COLO668 (cell line): ENCODE data around the gene RYR2.

ENCODE experiments used
- DNase-seq: peaks from one replicate; lab custom pipeline; 2025; ENCODE audit not compliant: unreplicated experiment; lab: John Stamatoyannopoulos, UW

The RYR2 gene

DNA sequence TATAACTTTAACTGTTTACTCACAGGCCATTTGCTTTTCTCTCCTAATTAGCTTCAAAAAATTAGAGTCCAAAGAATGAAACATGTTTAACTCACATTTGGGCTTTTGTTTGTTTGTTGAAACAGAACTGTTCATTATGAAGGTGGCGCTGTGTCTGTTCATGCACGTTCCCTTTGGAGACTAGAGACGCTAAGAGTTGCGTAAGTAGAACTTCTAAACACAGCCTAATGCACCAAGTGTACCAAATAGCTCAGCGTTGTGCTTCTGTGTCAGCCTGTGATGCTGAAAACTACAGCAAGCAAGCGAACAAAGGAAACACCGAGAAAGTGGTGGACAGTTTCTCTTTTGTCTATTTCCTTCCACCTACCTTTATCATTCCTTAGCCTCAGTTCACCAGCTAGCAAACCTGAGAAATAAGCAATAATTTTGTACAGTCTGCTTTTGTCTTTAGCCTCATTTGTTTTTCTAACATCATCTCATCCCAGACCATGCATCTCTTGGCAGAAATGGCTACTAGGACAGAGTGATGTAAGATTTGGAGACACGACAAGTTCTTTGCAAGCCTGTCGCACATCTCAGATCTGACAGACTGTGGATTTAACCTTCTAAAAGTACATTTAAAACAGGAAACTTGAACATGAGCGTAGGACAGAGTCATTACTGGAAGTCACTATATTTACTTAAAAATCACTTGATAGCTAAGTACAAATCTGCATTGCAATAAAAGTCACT lies 375.1 kb downstream of the RYR2 start:
- DNase-seq, result no peak

DNA sequence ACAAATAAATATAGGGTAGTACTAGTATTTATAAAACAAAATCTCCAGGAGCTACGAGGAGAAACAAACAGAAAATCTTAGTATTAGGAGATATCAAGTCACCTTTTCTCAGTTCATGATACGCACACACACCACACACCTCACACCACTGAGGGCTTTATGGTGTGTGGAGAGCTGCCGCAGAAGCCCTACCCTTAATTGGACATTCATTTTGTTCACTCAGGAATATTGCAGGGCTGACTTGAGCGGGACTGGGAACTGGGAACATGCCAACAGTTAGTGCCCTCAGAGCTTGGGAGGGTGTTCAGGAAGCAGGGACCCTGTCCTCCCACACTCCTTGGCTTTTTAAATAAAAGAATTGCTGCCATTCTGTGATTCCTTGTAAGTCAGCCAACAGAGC lies 386.8 kb downstream of the RYR2 start:
- no peak for DNase-seq

- DNase-seq, result no peak
These were observed 387.3 kb downstream of the RYR2 start for GRCh38 chr1:237429252-237429651.

DNA sequence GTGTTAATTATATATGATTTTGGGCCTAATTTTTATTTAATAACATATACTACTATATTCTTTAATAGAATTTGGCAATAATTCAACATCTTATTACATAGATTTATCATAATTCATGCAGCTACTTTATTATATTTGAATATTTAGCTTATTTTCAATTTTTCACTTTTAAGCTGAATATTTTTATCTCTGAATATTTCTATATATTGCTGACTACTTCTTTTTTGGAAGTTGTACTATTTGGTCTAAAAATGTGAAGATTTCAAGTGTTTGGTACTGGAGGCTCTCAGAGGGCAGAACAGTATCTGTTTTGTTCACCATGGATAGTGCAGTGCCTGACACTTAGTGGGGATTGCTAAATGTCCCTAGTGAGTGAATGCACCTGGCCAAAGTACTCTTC lies 389.5 kb downstream of the RYR2 start:
- no peak for DNase-seq

GRCh38 chr1:237440346-237440745 lies 398.4 kb downstream of the RYR2 start:
- no peak for DNase-seq

DNA sequence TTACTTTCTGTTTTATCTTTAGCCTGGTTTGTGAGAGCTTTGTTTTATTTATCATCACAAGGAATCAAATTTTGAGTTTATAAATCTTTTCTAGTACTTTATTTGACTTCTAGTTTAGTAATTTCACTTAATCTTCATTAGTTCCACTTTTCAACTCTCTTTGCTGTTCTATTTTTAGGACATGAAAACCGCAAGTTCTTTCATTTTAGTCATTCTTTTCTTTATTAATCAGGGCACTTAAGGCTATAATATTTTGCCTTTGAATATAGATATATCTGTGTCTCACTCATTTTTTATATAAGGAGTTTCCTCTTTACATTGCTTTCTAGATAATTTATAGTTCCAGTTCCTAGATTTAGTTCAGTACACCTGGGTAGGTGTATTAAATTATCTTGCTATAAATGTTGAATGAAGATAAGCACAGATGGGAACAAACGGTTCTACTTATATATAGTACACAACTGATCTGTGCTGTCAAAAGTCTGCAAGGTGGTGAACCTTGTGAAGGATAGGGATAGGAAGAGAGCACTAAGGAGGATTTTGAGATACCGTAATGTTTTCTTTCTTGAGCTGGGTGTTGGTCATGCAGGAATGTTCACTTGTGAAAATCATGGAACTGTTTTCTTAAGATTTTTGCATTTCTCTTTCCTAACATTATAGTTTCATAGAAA lies 402.3 kb downstream of the RYR2 start:
- DNase-seq, result no peak

- DNase-seq, result no peak
These were observed 406.1 kb downstream of the RYR2 start for GRCh38 chr1:237448042-237448441.

DNA sequence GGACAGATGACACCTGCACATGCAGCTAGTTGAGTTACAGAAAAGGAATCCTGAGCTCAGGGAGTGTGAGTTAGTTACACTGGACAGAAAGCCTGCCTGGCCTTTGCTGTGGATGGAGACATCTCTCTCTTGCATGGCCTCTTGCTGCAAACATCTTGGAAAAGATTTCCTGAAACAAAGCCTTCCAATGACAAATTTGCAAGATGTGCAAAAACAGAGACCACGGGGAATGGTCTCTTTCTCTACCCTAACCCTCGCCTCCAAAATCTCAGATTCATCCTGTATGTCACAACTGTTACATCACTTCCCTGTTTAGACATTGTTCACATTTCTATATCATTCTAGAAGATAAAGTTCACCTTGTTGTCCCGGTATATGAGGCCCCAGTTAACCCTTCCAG lies 415.6 kb downstream of the RYR2 start:
- DNase-seq, result no peak

DNA sequence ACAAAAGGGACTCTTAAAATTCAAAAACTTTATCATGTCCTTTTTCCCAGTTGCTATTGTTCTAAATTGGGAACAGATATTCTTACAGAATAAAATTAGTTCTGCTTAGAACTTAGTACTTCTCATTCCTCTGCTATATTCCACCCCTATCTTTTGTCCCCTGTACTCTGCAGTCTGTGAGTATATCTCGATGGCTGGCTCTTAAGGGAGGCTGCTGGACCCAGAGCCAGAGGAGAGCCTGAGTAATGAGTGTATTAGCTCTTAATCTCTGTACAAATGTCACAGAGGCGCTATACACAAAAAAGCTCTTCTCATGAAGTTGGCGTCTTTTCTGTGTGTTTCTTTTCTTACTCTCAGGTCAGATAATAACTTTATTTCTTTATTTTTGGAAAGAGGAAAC lies 425.3 kb downstream of the RYR2 start:
- no peak for DNase-seq

DNA sequence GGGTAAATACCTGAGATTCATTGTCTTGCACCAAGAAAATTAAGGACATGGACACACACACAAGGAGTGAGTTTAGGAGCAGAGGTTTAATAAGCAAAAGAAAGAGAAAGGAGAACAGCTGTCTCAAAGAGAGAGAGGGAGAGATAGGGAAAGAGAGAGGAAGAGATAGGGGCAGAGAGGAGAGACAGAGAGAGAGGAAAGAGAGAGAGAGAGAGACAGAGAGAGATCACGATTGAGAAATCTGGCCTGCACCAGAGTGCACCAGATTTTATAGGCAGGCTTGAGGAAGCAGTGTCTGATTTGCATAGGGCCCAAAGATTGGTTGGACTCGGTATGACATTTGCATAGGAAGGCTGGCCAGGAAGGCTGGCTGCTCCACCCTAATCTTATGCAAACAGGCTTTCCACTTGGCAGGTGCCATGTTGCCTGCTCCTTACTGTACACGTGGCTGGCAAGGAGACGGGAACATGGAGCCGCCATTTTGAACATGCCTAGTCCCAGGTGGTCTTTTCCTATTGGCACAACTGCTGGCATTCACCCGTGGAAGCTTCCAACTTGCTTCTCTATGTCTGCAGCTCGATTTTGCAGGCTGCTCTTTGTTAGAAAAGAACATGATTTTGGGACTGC lies 428.8 kb downstream of the RYR2 start:
- DNase-seq, result no peak

DNA sequence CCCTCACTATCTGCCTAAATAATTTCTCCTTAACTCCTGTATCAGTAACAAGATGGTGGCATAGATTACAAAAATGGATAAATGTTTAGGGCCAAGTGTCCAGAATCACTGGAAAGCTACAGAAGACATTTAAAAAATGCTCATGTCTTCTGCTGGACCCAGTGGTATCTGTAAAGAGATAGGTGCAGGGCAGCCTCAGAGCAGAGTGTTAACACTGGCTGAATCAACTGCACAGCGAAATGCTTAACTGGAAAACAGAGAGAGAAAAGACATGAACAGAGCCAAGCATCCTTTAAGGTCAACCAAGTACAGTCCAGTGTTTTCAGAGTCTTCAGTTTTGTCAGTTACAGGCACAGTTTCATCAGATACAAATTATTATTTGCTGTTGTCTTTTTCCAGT lies 429.4 kb downstream of the RYR2 start:
- no peak for DNase-seq

DNA sequence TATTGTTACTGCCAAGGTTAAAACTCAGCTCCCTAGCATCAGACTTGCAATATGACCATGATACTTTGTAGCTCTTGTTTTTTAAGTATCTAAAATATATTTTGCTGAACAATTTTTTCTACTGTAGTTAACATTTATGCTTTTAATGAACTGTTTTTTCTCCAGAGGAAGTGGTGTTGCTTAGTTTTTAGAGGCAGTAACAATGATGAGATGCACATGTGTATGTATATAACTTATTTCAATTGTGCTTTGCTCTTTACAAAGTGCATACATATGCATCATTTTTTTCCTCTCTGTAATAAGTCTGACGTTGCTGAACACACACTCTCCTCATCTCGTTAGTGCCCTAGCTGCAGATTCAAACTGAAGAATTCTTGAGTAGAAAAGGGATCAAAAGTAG lies 430.0 kb downstream of the RYR2 start:
- no peak for DNase-seq

DNA sequence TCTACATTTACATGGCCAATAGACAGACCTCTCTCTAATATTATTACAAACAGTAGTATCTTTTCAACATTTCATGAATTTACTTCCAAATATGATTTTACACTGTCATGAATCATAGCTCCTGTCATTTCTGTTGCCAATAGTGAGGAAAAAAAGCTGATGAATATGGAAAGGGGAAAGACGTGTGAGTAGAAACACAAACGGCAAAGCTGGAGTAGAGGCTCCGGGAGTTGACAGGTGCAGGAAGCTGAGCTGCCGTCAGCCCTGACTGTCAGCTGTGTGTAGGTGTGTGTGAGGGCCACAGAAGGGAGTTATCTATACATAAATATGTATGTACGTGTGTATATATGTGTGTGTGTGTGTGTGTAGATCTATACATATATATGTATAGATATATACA lies 431.9 kb downstream of the RYR2 start:
- DNase-seq, result no peak

DNA sequence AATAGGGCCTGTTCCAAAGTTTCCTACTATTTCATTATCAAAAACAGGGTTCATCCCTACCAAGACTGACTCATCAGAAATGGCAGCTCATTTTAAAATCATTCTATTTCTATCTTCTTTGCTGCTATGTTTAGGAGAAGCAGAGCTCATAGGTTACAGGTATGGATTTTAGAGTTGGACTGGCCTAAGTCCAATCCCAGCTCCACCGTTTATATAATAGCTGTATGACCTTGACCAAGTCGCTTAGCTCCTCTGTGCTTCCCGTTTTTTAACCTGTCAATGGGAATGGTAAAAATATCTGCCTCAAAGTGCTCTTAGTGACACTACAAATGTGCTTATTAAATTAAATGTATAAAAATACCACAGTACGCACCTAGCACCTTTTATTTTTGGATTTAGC lies 436.1 kb downstream of the RYR2 start:
- no peak for DNase-seq

DNA sequence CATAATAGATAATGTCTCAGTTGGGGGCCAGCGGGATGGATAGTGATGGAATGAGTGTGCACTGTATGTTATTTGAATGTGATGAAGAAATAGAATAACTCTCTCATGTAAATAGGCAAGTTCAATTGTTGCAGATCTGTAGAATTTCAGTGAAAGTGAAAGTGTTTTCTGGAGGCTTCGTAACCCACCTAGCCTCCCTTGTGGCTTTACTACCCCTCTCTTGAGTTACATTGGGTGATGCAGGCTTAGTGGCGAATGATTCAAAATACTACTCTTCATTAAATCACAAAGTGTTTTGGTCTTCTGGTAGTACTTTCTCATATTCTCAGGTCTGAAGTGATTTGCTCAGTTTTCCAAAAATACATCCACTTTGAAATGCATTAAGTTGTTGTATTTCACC lies 436.9 kb downstream of the RYR2 start:
- DNase-seq, result no peak

GRCh38 chr1:237482777-237483176 lies 440.8 kb downstream of the RYR2 start:
- no peak for DNase-seq

- DNase-seq, result no peak
These were observed 450.4 kb downstream of the RYR2 start for GRCh38 chr1:237492359-237492758.

DNA sequence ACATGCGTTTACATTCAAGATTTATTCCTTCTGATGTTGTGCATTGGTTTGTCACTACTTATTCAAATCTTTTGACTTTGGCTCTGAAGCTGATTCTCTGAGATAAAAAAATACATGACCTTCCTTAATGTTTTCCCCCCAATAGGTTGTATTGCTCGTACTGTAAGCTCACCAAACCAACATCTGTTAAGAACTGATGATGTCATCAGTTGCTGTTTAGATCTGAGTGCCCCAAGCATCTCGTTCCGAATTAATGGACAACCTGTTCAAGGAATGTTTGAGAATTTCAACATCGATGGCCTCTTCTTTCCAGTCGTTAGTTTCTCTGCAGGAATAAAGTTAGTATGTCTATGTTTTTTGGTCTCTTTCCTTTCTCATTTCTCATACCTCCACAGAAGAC lies 458.6 kb downstream of the RYR2 start:
- DNase-seq, result no peak

DNA sequence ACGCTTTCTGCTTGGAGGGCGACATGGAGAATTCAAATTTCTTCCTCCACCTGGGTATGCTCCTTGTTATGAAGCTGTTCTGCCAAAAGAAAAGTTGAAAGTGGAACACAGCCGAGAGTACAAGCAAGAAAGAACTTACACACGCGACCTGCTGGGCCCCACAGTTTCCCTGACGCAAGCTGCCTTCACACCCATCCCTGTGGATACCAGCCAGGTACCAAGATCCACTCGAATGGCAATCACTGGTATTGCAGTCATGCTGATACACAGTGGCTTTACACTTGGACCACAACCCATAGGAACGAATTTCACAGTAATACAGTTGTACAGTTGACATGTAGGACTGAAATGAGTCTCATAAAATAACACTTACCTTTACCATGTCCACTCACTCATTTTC lies 461.3 kb downstream of the RYR2 start:
- DNase-seq, result no peak

- DNase-seq, result no peak
These were observed 465.0 kb downstream of the RYR2 start for GRCh38 chr1:237507005-237507404.

- DNase-seq, result no peak
These were observed 467.8 kb downstream of the RYR2 start for GRCh38 chr1:237509748-237510147.

DNA sequence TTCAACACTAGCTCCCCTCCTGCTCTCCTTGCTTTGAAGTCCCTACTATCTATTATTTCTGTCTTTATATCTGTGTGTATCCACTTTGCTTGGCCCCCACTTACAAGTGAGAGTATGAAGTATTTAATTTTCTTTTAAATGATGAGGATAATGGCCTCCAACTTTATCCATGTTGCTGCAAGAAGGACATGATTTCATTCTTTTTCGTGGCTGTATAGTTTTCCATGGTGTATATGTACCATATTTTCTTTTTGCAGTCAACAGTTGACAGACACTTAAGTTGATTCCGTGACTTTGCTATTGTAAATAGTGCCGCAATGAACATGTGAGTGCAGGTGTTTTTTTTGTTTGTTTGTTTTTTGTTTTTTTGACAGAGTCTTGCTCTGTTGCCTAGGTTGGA lies 483.1 kb downstream of the RYR2 start:
- no peak for DNase-seq

- DNase-seq, result no peak
These were observed 485.8 kb downstream of the RYR2 start for GRCh38 chr1:237527761-237528160.
